Superior temporal gyrus (tissue), 1 donor: ENCODE data around the gene FGR.
A peak's percentile ranks its signal among the peaks of the same experiment; 100 is the strongest.
"Not testable (repeated sequence)": the region's sequence is repeated elsewhere in the genome, so short reads cannot be mapped to it uniquely, and the experiment has no call there.

Experiments used
- DNase-seq: peaks from one replicate; pipeline ENCODE4 v3.0.0-alpha.2; 2016; ENCODE audit errors: extremely low spot score

The FGR gene

DNA sequence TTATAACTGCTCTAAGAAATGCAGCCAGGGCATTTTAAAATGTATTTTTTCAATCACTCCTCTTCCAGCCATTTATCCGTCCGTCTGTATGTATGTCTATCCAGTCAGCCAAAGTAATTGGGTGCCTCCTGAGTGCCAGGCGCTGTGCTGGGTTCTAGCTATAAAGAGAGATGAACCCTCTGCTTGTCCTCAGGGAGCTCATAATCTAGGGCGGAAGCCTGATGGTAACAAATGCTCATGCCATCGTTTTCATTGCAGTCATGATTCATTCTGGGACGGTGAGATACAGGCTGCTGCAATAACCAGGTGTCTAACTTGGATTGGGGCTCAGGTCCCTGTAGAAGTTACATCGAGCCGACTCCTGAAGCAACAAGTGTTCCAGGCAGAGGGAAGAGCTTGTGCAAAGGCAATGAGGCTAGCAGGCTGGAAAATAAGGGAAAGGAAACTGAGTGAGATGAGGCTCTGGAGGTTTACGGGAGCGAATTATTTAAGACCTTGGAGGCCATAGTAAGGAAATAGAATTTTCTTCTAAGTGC, 25.4 kb upstream of the FGR start:
- no peak for DNase-seq

DNA sequence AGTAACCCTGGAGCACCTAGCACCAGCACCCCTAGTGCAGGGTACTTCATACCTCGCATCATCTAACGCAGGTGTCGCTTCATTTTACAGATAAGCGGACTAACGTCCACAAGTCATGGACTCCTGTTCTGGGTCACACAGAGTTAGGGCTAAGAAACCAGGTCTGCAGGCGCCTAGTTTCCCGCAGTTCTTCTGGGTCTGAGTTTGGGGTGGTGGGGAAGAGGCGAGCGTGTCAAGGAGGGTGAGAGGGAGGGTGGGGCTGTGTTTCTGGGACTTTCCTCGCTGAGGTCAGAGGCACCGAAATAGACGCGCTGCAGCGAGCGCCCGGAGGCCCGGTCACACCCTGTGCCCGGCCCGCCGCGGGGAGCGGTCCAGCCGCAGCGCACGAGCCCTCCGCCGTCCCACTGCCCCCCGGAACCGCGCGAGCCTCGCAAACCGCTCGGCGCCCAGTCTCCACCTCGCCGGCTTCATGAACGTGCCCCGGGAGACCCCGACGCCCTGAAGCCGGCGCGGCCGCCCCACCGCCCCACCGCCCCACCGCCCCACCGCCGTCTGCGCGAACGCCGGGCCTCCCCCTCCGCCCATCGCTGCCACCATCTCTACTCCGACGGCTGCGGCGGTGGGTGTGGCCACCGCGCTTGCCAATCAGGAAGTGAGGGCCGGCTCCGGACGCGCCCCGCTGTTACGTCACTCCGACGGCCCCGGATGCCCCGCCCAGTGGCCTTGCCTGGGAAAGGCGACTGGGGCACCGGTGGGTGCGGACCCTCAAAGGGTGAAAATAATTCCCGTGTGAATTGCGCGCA, 24.7 kb upstream of the FGR start:
- peak; percentile 74 for DNase-seq

DNA sequence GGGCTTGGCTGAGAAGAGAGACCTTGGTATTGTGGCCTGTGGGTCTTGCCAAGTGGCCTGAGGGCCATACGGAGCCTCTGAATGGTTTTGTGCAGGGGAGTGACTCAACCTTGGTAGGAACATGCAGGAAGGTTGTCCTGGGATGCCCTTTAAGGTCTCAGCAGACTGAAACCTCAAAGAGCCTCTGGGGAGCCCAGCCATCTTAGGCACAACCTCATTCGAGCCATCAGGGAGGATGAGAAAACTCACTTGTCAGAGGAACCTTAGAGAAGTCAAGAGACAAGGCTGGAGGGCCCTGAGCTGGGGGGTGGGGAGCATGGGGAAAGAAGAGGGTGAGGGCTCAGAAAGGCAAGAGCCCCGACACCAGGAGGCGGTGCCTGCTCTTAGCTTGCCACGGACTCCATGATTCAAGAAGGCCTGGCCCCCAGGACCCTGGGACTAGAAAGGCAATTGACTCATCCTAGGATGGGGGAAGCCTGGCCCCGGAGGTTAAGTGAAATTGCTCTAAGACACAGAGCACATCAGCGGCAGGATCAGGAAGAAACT, 24.0 kb upstream of the FGR start:
- no peak for DNase-seq

DNA sequence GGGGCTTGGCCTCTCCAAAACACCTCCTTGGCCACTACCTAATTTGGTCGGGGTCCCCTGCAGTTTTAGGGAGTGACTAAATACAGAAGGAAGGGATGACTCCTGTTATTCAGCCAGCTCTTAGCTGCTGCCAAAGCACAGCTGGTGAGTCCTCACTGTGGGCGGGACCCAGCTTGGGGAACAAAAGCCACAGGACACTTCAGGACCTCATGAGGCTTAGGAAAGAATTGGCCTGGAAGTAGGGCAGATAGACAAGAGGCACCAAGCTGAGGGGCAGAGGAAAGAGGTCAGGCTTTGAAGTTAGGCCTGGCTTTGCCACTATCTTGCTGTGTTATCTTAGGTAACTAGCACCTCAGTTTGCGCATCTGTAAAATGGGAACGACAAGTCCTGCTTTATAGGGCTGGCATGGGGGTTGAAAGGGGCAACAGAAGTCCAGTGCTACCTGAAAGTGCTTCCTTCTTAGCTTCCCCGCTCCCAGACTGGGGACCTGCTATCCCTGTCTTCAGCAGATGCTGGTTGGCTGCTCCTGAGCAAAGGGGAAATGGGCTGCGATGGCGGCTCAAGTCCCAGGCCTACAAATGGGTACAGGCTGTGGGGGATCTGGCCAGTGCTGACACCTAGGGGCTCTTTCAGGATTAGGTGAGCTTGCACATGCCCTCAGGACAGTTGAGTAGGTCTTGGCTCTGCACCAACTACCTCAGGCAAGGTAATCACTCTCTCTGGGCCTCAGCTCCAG, 21.3 kb upstream of the FGR start:
- no peak for DNase-seq

DNA sequence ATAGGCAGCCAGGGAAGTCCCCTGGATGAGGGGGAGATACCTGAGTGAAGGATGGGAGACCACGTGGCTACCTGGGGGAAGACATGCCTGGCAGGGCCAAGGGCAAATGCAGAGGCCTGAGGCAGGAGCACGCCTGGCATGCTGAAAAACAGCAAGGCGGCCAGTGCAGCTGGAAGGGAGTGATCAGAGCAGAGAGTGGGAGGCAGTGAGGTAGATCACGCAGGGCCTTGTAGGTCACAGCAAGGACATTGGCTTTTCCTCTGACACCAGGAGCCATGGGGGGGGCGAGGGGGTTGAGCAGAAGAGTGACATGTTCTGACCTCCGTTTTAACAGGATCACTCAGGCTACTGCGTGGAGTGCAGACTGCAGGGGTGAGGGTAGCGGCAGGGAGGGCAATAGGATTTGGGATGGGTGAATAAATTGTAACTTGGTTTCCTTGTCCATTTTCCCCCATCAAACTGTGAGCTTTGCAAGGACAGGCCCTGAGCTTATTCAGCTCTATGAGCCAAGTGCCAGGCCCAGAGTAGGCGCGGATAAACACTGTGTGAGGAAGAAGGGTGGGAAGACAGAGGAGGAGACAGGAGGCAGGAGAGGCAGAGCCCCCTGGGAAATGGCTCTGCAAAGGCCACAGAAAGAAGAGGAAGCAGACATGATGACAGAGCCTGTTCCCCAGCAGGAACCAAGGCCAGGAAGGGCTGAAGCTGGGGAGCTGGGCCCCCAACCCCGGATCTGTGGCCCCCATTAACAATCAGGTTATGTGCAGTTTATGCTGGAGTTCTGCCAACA, 20.4 kb upstream of the FGR start:
- no peak for DNase-seq

DNA sequence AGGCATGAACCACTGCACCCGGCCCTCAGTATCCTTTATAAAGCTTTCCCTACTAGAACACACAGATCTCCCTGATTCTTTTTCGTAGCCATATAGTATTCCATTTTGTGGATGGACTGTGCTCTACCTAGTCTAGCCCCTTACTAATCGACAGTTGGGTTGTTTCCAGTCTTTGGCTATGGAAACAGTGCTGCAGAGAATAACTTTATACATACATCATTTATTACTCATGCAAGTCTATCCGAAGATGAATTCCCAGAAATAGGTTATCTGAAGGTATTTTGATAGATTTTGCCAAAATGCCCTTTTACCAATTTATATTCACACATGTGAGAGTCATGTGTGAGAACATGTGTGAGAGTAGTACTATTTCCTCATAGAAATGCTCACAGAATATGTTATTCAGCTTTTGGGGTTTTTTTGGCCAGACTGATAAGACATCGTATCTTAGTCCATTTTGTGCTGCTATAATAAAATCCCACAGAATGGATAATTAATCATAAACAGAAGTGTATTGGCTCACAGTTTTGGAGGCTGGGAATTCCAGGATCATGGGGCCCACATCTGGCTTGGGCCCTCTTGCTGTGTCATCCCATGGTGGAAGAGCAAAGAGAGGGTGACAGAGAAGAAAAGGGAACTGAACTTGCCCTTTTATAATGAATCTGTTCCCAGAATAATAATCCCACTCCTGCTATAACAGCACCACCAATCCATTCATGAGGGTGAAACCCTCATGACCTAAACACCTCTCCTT, 17.3 kb upstream of the FGR start:
- DNase-seq: no peak

DNA sequence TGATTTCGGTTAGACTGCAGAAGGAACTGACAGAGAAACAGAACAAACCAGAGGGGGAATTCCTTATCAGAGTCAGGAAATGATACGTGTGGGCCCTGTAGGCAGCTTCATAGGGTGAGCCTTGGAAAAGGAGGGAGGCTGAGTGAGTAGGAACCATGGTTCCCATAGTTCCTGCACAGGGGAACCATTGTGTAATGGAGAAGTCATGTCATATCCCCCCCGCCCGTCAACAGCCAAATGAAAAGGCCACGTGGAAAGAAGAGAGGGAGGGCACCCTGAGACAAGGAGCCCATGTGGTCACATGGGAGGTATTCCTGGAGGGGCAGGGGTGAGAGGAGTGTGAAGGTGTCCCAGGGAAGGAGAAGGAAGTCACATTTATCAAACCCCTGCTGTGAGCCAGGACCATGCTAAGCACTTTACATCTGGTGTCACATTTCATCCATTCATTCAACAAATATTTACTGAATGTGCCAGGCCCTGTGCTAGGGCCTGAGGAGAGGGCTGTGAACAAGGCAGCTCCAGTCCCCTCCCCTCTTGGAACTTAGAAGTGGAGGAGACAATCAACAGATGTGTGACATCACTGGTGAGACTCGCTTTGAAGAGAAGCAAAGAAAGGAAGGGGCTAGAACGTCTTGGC, 15.7 kb upstream of the FGR start:
- DNase-seq: no peak

DNA sequence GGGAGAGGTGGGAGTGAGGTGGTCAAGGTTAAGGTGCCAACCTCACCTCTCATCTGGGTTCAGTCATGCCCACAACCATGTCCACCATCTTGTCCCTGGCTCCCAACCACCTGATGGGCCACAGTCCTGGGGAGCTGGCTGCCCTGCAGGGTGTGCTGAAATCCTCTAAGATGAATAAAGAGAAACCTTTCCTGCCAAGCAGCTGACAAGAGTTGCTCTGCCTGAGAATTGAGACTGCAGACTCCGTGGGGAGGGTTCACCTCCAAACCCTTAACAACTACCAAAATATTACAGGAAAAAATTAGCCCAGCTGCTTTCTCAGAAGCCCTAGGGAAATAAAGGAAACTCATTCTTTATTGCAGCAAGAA, 15.2 kb upstream of the FGR start:
- no peak for DNase-seq

DNA sequence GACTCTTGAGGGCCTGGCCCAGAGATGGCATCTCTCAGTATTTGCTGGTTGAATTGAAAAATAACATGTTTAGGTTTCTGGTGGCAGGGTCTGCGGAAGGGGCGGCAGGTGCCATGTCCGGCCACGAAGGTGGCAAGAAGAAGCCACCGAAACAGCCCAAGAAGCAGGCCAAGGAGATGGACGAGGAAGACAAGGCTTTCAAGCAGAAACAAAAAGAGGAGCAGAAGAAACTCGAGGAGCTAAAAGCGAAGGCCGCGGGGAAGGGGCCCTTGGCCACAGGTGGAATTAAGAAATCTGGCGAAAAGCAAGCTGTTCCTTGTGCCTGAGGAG, 14.3 kb upstream of the FGR start:
- DNase-seq: no peak

DNA sequence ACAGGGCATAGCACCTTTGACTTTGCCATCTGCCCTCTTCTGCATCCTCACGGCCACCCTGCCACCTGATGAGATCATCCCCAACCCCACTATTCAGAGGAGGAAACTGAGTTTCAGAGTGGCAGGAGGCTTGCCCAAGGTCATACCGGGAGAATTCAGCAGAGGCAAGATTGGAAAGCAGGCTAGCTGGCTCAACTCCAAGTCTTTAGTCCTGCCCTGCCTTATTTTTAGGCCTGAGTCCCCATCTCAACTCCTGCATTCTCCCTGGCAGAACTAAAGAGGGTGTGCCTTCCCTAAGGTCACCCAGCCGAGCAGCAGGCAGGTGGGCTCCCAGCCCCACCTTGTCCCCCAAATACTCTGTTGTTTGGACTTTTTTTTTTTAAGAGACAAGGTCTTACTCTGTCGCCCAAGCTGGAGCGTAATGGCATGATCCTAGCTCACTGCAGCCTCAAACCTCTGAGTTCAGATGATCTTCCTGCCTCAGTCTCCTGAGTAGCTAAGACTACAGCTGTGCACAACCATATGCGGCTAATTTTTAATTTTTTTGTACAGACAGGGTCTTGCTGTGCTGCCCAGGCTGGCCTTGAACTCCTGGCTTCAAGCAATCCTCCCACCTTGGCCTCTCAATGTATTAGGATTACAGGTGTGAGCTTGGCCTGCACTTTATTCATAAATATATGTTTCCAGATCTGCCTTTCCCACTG, 13.8 kb upstream of the FGR start:
- no peak for DNase-seq

DNA sequence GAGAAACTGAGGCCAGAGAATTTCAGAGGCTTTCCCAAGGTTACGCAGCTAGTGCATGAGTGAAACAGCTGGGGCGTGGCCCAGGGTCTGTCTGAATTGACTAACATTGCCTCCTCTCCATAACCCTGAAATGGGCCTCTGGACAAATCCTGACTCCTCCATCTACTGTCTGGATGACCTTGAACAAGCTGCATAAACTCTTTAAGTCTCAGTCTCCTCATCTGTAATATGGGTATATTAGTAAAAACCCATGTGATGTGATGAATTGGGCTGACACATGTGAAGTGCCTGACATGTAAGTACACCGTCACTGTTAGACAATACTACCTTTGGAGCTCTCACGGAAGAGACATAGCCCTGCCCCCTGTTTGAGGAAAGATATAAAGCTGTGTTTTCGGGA, 12.3 kb upstream of the FGR start:
- no peak for DNase-seq

DNA sequence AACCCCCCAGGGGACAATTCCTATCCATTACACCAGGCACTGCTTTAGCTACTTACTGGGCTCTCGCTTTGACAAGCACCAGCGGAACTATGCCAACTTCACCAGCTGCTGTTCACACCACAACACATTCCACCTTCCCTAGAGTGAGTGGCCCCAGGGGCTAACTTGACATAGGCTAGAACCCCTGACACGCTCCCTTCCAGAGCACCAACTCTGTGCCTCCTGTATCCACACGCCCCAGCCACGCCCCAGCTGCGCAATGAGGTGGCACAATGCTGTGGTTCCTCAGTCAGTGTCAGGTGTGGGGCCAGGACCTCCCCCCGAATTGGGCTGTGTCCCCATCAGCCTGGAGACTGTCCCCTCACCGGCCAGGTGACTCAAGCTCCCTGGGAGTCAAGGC, 11.7 kb upstream of the FGR start:
- DNase-seq: no peak

DNA sequence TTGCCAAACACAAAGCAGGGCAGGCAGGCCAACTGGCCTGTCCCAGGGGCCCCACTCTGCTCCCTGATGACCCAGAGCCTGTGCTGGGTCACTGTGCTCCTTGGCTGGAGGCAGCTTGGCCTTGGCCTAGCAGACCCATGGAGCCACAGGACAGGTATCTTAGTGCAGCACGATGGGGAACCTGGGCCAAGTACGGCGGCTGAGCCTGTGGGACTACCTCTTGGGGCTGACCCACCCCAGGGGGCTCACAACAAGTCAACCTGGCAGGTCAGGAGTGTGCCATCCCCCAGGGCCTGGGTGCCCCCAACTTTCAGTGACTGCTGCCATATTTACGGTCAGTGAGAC, 10.1 kb upstream of the FGR start:
- no peak for DNase-seq

DNA sequence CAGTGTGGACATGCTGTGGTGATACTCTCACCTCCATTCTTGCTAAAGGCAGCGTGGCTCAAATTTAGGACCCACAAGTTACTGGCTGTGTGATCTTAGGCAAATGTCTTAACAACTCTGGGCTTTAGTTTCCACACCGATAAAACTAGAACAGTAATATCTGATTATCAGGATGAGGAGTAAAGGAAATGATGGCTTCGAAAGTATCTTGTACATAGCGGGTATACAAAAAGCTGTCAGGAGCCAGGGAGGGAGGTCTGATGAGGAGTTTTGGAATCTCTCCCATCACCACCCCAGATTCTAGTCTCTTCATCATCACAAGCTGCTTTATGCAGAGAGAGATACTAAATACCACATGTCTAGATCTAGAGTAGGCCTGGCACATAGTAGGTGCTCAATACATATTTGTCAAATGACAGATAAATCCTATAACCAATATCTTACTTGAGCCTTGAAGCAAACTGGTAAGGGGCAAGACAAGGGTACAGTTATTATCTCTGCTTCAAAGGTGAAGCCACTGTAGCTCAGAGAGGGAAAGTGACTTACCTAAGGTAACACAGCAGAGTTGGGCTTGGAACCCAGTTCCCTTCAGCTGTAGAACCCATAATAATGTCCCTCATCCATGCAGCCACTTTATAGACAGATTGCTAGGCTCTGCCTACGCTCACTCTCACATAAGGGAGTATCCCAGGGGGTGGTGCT, 9.5 kb upstream of the FGR start:
- DNase-seq: no peak

DNA sequence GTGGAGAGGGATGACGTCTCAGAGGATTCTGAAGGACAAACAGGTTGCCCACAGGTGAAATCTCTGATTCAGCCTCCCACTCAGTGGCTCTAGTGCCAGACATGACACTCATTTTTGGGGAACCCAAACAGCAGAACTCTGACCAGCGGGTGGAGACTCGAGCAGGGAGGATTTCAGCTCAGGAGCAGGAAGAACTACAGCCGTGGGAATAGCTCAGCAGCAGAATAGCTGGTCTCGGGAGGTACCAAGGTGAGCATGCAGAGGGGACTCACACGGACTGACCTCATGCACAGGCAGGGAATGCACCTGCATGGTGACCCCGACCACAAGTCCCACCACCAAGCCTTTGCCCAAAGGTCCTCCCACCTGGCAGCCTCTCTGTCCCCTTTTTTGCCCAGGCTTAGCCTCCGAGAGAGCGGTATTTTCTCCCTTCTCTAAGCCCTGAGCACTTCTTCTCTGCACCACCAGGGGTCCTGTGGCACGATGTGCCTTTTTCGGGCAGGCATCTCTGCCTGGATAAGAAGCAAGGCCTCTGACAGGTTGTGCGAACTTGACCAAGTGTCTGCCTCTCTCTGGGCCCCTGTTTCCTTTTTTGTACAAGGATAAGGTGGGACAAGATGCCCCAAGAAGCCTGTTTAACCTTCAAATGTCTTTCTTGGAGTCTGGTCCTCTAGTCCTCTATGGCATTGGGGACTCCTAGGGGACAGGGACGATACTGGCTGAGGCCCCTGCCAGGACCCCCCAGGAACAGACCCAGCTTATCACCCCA, 8.8 kb upstream of the FGR start:
- no peak for DNase-seq

DNA sequence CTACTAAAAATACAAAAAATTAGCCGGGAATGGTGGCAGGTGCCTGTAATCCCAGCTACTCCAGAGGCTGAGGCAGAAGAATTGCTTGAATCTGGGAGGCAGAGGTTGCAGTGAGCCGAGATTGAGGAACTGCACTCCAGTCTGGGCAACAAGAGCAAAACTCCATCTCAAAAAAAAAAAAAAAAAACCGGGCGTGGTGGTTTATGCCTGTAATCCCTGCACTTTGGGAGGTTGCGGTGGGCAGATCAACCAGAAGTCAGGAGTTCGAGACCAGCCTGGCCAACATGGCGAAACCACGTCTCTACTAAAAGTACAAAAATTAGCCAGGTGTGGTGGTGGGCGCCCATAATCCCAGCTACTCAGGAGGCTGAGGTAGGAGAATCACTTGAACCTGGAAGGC, 5.5 kb upstream of the FGR start:
- DNase-seq: not testable (repeated sequence)

DNA sequence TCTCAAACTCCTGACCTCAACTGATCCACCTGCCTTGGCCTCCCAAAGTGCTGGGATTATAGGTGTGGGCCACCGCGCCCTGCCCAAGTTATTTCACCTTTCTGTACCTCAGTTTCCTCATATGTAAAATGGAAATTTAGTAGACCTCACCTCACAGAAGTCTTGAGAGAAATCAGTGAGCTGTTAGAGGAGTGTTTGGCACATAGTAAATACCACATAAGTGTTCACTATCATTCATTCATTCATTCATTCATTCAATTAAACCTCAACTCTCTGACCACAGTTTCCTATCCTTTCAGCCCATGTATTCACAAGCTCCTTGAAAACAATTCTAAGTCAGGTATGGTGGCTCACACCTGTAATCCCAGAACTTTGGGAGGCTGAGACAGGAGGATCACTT, 3.8 kb upstream of the FGR start:
- no peak for DNase-seq

DNA sequence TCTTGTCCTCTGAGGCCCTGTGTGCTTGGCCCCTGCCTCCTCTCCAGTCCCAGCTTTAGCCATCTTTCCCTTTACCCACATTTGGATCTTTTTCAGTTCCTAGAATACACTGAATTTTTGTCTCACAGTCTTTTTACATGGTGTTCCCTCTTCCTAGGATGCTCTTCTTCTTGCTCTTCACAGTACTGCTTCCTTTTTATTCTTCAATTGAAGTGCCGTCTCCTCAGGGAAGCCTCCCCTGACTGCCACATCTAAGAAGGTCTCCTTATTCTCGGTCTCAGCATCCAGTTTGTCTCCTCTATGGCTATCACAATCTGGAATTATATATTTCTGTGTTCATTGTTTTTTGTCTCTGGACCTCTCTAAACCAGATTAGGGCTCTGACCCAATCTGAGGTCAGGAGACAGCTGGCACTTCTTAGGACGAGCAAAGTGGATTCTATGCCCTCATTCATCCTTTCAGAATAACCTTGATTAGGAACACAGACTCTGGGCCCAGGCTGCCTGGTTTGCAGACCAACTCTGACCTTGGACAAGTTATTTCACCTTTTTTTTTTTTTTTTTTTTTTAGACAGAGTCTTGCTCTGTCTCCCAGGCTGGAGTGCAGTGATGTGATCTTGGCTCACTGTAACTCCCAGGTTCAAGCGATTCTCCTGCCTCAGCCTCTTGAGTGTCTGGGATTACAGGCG, 3.2 kb upstream of the FGR start:
- no peak for DNase-seq
